ENCODE data around the gene LZTS3.

DNA sequence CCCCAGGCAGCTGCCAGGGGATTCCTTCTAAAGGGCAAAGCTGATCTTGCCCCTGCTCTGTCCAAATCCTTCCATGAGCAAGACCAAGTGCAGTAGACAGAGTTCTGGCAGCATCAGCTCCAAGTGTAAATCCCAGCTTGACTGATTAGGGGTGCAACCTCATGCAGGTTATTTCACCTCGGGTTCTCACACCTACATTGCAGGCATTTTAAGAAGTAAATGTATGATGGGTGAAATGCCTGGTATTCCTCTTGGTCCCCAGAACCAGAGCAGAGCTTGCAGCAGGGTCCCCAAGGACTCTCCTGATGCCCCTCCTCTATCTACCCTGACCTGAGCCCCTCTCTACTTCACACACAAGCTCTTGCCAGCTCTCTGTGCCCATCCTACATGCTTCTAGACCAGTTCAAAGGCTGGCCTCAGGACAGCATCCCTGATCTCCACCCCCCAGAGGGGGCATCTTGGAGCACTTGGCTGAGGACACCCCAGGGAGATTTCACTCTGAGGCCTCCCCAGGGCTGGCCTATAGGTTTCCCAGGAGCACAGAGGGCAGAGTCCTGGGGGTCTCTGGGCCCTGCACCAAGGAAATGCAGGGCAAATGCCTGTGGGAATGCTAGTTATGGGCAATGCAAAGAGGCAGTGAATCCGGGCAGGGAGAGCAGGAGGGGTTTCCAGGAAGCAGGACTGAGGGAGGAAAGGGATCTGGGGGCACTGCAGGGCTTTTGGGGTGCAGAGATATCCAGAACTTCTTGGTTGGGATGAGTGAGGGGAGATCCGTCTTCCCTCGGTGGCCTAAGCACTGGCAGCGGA is 1.0 kb downstream of the LZTS3 start:
- TF ChIP-seq, protein P1, sequence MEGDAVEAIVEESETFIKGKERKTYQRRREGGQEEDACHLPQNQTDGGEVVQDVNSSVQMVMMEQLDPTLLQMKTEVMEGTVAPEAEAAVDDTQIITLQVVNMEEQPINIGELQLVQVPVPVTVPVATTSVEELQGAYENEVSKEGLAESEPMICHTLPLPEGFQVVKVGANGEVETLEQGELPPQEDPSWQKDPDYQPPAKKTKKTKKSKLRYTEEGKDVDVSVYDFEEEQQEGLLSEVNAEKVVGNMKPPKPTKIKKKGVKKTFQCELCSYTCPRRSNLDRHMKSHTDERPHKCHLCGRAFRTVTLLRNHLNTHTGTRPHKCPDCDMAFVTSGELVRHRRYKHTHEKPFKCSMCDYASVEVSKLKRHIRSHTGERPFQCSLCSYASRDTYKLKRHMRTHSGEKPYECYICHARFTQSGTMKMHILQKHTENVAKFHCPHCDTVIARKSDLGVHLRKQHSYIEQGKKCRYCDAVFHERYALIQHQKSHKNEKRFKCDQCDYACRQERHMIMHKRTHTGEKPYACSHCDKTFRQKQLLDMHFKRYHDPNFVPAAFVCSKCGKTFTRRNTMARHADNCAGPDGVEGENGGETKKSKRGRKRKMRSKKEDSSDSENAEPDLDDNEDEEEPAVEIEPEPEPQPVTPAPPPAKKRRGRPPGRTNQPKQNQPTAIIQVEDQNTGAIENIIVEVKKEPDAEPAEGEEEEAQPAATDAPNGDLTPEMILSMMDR (IDR thresholded peaks at IDR 0.05), result no peak
- TF ChIP-seq POLR2A (IDR thresholded peaks at IDR 0.05) (no peak), EP300 (IDR thresholded peaks at IDR 0.05) (no peak), POLR2AphosphoS5 (IDR thresholded peaks at IDR 0.05) (no peak)
